ENCODE results near the gene ALDH1A1. TPM values are rescaled to one million over a fixed set of nuclear protein-coding genes. Genes with fewer than 3 reads are reported as not detected.

Gene ALDH1A1
- total and polyA plus RNA-seq, 7 experiments from 2014 or later, result 1.0 to 11.9 (median 2.0) TPM; not detected in 3

DNA sequence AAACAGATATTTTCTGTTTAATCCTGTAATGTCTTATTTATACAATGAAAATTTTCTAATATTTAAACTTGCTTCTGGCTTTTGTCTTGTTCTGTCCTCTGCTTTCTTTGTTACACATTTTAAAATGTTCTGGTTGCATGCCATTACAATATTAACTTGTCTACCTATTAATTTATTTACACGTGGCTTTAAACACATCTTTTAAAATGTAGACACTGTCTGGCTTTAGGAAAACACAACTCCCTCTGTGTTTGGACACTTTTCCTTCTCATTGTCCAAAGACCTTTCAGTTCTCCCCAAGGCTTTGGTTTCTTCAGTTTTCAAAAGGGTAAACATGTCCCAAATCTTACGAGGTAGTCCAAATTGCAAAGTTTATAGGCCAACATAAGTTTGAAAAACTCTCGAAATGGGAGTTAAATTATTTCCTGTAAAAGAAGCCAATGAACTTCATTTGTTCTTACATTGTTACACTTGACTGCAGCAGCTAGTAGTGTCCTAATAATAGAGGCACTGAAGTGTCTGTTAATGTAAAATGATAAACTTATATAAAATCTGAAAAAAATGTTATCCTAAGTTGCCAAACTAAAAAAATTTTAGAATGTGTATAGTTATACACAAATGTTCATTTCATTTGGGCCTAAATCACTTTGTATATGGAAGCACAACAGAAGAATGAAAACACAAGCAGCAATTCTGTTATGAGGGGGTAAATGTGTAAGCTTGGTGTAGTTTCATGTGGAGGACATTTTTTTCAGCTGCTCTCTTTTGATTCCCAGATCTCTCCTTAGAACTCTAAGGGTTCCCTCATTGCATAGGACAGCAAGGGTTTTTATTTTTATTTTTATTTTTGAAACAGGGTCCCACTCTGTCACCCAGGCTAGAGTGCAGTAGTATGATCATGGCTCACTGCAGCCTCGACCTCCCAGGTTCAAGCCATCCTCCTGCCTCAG, 53.8 kb downstream of the ALDH1A1 start:
- Mint-ChIP-seq H3K9me3 (no peaks in the 10 kb centered on the region), H3K27me3 (peaks cover 2 to 22% (median 11%) of the 10 kb centered on the region in 5 donors), H3K4me1 (no peaks in the 10 kb centered on the region), H3K27ac (no peak overlapping the region), H3K4me3 (no peak overlapping the region), H3K36me3 (no peaks in the 10 kb centered on the region)
- DNase-seq, result no peak
- H3K9me3 ChIP-seq (ENCODE audit: control insufficient read depth in 2 of 3, low read length in 3 of 3), result no peaks in the 10 kb centered on the region
- ChIA-PET CTCF (no interaction called here), POLR2A (no interaction called here)
- no peaks in the 10 kb centered on the region for H3K27me3 ChIP-seq (ENCODE audit: control insufficient read depth in 2 of 2, insufficient read depth in 2 of 2, low read length in 2 of 2)
- H3K27ac ChIP-seq (ENCODE audit: low read depth, low read length), result no peak overlapping the region
- no peak overlapping the region for H3K4me3 ChIP-seq (ENCODE audit: low read length)
- H3K4me1 ChIP-seq (ENCODE audit: control insufficient read depth in 2 of 2, insufficient read depth in 2 of 2, low read length in 2 of 2), result no peaks in the 10 kb centered on the region
- ATAC-seq, result no peak
- intact Hi-C loops (cut with micrococcal nuclease), result no loop called here
- no peaks in the 10 kb centered on the region for H3K36me3 ChIP-seq (ENCODE audit: control insufficient read depth in 2 of 3, insufficient read depth in 3 of 3, low read length in 3 of 3)

- CTCF ChIA-PET, result no interaction called here
- H3K9me3 Mint-ChIP-seq, result no peaks in the 10 kb centered on the region
- no peak overlapping the region for H3K27ac ChIP-seq (ENCODE audit: low read depth, low read length)
- ATAC-seq (no peak), DNase-seq (no peak)
- peaks cover 0 to 17% (median 7%) of the 10 kb centered on the region in 5 donors for H3K27me3 Mint-ChIP-seq
- no peak overlapping the region for H3K4me3 Mint-ChIP-seq
- H3K36me3 ChIP-seq (ENCODE audit: control insufficient read depth in 2 of 3, insufficient read depth in 3 of 3, low read length in 3 of 3), result no peaks in the 10 kb centered on the region
- H3K36me3 Mint-ChIP-seq, result no peaks in the 10 kb centered on the region
- POLR2A ChIA-PET, result no interaction called here
- no peaks in the 10 kb centered on the region for H3K9me3 ChIP-seq (ENCODE audit: control insufficient read depth in 2 of 3, low read length in 3 of 3)
- no peak overlapping the region for H3K27ac Mint-ChIP-seq
- no peaks in the 10 kb centered on the region for H3K4me1 ChIP-seq (ENCODE audit: control insufficient read depth in 2 of 2, insufficient read depth in 2 of 2, low read length in 2 of 2)
- no peaks in the 10 kb centered on the region for H3K27me3 ChIP-seq (ENCODE audit: control insufficient read depth in 2 of 2, insufficient read depth in 2 of 2, low read length in 2 of 2)
- no peaks in the 10 kb centered on the region for H3K4me1 Mint-ChIP-seq
- intact Hi-C loops (cut with micrococcal nuclease), result no loop called here
- H3K4me3 ChIP-seq (ENCODE audit: low read length), result no peak overlapping the region
Measured at GRCh38 chr9:72898360-72898759, 54.5 kb downstream of the ALDH1A1 start.

- intact Hi-C loops (cut with micrococcal nuclease), result no loop called here
- Histone ChIP-seq H3K36me3 (ENCODE audit: control insufficient read depth in 2 of 3, insufficient read depth in 3 of 3, low read length in 3 of 3) (no peaks in the 10 kb centered on the region), H3K27me3 (ENCODE audit: control insufficient read depth in 2 of 2, insufficient read depth in 2 of 2, low read length in 2 of 2) (no peaks in the 10 kb centered on the region), H3K27ac (ENCODE audit: low read depth, low read length) (no peak overlapping the region), H3K4me3 (ENCODE audit: low read length) (no peak overlapping the region), H3K4me1 (ENCODE audit: control insufficient read depth in 2 of 2, insufficient read depth in 2 of 2, low read length in 2 of 2) (no peaks in the 10 kb centered on the region), H3K9me3 (ENCODE audit: control insufficient read depth in 2 of 3, low read length in 3 of 3) (no peaks in the 10 kb centered on the region)
- Mint-ChIP-seq H3K9me3 (no peaks in the 10 kb centered on the region), H3K4me1 (no peaks in the 10 kb centered on the region), H3K36me3 (no peaks in the 10 kb centered on the region), H3K27me3 (peaks cover 0 to 17% (median 11%) of the 10 kb centered on the region in 5 donors), H3K27ac (no peak overlapping the region), H3K4me3 (no peak overlapping the region)
- CTCF ChIA-PET, result no interaction called here
- no peak for ATAC-seq
- POLR2A ChIA-PET, result no interaction called here
- no peak for DNase-seq
Measured at GRCh38 chr9:72897069-72897649, 55.7 kb downstream of the ALDH1A1 start.

GRCh38 chr9:72896439-72896838, 56.4 kb downstream of the ALDH1A1 start:
- ChIA-PET CTCF (no interaction called here), POLR2A (no interaction called here)
- H3K4me1 Mint-ChIP-seq, result no peaks in the 10 kb centered on the region
- no peaks in the 10 kb centered on the region for H3K27me3 ChIP-seq (ENCODE audit: control insufficient read depth in 2 of 2, insufficient read depth in 2 of 2, low read length in 2 of 2)
- intact Hi-C loops (cut with micrococcal nuclease), result no loop called here
- H3K27ac ChIP-seq (ENCODE audit: low read depth, low read length), result no peak overlapping the region
- no peak overlapping the region for H3K4me3 Mint-ChIP-seq
- no peaks in the 10 kb centered on the region for H3K4me1 ChIP-seq (ENCODE audit: control insufficient read depth in 2 of 2, insufficient read depth in 2 of 2, low read length in 2 of 2)
- no peaks in the 10 kb centered on the region for H3K9me3 Mint-ChIP-seq
- no peaks in the 10 kb centered on the region for H3K36me3 ChIP-seq (ENCODE audit: control insufficient read depth in 2 of 3, insufficient read depth in 3 of 3, low read length in 3 of 3)
- no peak overlapping the region for H3K27ac Mint-ChIP-seq
- no peak for DNase-seq
- peaks cover 0 to 21% (median 11%) of the 10 kb centered on the region in 5 donors for H3K27me3 Mint-ChIP-seq
- H3K4me3 ChIP-seq (ENCODE audit: low read length), result no peak overlapping the region
- no peaks in the 10 kb centered on the region for H3K9me3 ChIP-seq (ENCODE audit: control insufficient read depth in 2 of 3, low read length in 3 of 3)
- ATAC-seq, result no peak
- H3K36me3 Mint-ChIP-seq, result no peaks in the 10 kb centered on the region

DNA sequence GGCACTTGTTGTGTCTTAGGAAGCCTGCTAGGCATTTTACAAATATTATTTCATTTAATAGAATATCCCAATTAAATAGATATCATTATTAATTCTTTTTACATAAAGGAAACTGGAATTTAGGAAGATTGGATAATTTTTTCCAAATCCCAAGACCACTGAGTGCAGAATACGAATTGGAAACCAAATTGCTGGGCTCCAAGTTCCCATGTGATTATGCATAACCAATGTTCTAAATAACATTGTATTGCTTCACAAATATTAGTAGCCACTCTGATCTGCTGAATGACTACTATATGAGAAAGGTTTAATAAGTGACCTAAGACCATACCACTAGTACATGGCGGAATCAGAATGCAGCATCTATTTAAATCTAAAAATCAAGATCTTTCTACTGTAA, 57.7 kb downstream of the ALDH1A1 start:
- Mint-ChIP-seq H3K36me3 (no peaks in the 10 kb centered on the region), H3K4me3 (no peak overlapping the region), H3K27ac (no peak overlapping the region), H3K27me3 (peaks cover 0 to 27% (median 9%) of the 10 kb centered on the region in 5 donors), H3K9me3 (no peaks in the 10 kb centered on the region), H3K4me1 (no peaks in the 10 kb centered on the region)
- Histone ChIP-seq H3K4me3 (ENCODE audit: low read length) (no peak overlapping the region), H3K27me3 (ENCODE audit: control insufficient read depth in 2 of 2, insufficient read depth in 2 of 2, low read length in 2 of 2) (no peaks in the 10 kb centered on the region), H3K27ac (ENCODE audit: low read depth, low read length) (no peak overlapping the region), H3K4me1 (ENCODE audit: control insufficient read depth in 2 of 2, insufficient read depth in 2 of 2, low read length in 2 of 2) (no peaks in the 10 kb centered on the region), H3K36me3 (ENCODE audit: control insufficient read depth in 2 of 3, insufficient read depth in 3 of 3, low read length in 3 of 3) (no peaks in the 10 kb centered on the region), H3K9me3 (ENCODE audit: control insufficient read depth in 2 of 3, low read length in 3 of 3) (no peaks in the 10 kb centered on the region)
- ATAC-seq, result no peak
- intact Hi-C loops (cut with micrococcal nuclease), result no loop called here
- POLR2A ChIA-PET, result no interaction called here
- DNase-seq, result no peak
- CTCF ChIA-PET, result no interaction called here

DNA sequence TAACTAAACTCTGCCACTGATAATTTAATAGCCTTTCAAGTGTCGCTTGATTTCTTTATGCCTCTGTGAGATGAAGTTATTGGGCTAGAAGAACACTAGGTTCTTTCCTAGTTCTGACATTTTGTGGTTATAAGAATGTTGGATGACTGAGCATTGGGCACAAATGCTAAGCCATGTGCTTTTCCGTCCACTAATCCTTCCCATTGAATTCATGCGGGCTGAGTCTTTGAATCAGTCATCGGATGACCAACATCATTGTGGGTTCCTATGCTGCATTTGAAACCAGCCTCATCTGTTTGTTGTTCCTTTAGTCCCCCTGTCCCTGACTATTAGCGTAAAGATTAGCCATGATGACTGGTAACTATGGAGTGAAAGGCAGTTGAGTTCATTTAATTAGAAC, 58.5 kb downstream of the ALDH1A1 start:
- no peak overlapping the region for H3K4me3 ChIP-seq (ENCODE audit: low read length)
- H3K27ac ChIP-seq (ENCODE audit: low read depth, low read length), result no peak overlapping the region
- no peaks in the 10 kb centered on the region for H3K36me3 ChIP-seq (ENCODE audit: control insufficient read depth in 2 of 3, insufficient read depth in 3 of 3, low read length in 3 of 3)
- H3K36me3 Mint-ChIP-seq, result no peaks in the 10 kb centered on the region
- no peaks in the 10 kb centered on the region for H3K4me1 ChIP-seq (ENCODE audit: control insufficient read depth in 2 of 2, insufficient read depth in 2 of 2, low read length in 2 of 2)
- no peaks in the 10 kb centered on the region for H3K9me3 Mint-ChIP-seq
- DNase-seq (no peak), ATAC-seq (no peak)
- no peaks in the 10 kb centered on the region for H3K4me1 Mint-ChIP-seq
- no peaks in the 10 kb centered on the region for H3K9me3 ChIP-seq (ENCODE audit: control insufficient read depth in 2 of 3, low read length in 3 of 3)
- H3K27me3 Mint-ChIP-seq, result peaks cover 0 to 27% (median 12%) of the 10 kb centered on the region in 5 donors
- H3K4me3 Mint-ChIP-seq, result no peak overlapping the region
- POLR2A ChIA-PET, result no interaction called here
- intact Hi-C loops (cut with micrococcal nuclease), result no loop called here
- H3K27me3 ChIP-seq (ENCODE audit: control insufficient read depth in 2 of 2, insufficient read depth in 2 of 2, low read length in 2 of 2), result no peaks in the 10 kb centered on the region
- CTCF ChIA-PET, result no interaction called here
- no peak overlapping the region for H3K27ac Mint-ChIP-seq

DNA sequence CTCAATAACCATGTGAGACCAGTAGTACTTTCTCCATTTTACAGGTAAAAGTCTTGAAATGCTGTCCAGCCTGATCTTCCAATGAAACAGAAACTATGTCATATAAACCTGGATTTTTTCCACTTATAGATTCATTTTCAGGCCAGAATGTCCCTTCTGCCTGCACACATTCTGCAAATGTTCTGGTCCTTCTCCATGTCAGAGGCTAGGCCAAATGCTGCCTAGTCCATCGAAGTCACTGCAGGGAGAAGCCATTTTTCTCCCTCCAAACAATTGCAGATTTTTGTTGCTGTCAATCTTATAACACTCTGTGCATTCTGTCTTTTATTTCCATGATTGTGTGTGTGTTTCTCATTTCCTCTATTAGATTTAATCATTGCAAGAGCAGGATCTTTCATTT, 59.4 kb downstream of the ALDH1A1 start:
- H3K4me3 ChIP-seq (ENCODE audit: low read length), result no peak overlapping the region
- no peak for ATAC-seq
- no peak overlapping the region for H3K27ac ChIP-seq (ENCODE audit: low read depth, low read length)
- Mint-ChIP-seq H3K36me3 (no peaks in the 10 kb centered on the region), H3K27ac (no peak overlapping the region), H3K9me3 (no peaks in the 10 kb centered on the region), H3K4me1 (no peaks in the 10 kb centered on the region), H3K27me3 (peaks cover 0 to 27% (median 12%) of the 10 kb centered on the region in 5 donors), H3K4me3 (no peak overlapping the region)
- no peaks in the 10 kb centered on the region for H3K4me1 ChIP-seq (ENCODE audit: control insufficient read depth in 2 of 2, insufficient read depth in 2 of 2, low read length in 2 of 2)
- no peaks in the 10 kb centered on the region for H3K36me3 ChIP-seq (ENCODE audit: control insufficient read depth in 2 of 3, insufficient read depth in 3 of 3, low read length in 3 of 3)
- intact Hi-C loops (cut with micrococcal nuclease), result no loop called here
- no peak for DNase-seq
- H3K9me3 ChIP-seq (ENCODE audit: control insufficient read depth in 2 of 3, low read length in 3 of 3), result no peaks in the 10 kb centered on the region
- ChIA-PET CTCF (no interaction called here), POLR2A (no interaction called here)
- H3K27me3 ChIP-seq (ENCODE audit: control insufficient read depth in 2 of 2, insufficient read depth in 2 of 2, low read length in 2 of 2), result no peaks in the 10 kb centered on the region
